H1 (cell line): ENCODE results near the gene OOEP. TPM values are rescaled to one million over a fixed set of nuclear protein-coding genes. Genes with fewer than 3 reads are reported as not detected.
"Not testable (repeated sequence)": the region's sequence is repeated elsewhere in the genome, so short reads cannot be mapped to it uniquely, and the experiment has no call there.

Source experiments
- CTCF ChIA-PET: fragments of 300-600 bp; sonication (Branson Sonifier 250); formaldehyde crosslinking; loops from one replicate; lab custom pipeline; 2021; ENCODE audit not compliant: partially characterized antibody; lab: Charles Lee
- POLR2A ChIA-PET: fragments of 300-600 bp; sonication (Branson Sonifier 250); formaldehyde crosslinking; loops from one replicate; lab custom pipeline; 2021; ENCODE audit warnings: inconsistent platforms; ENCODE audit not compliant: partially characterized antibody; lab: Charles Lee
- DNase-seq, 2 experiments: peaks; one replicate each; pipeline versions ENCODE4 v3.0.0 to v3.0.0-alpha.2; 2010 to 2022; ENCODE audit warnings: low spot score in 2 of 2, low read depth in 1 of 2, mixed read lengths in 1 of 2
- FAIRE-seq: peaks from 2 replicates; lab custom pipeline; 2011; peaks lifted over from hg19 to GRCh38; lab: Jason Lieb, UNC
- H2AFZ ChIP-seq: 2 replicates; pipeline ENCODE4 v1.8.1; 2012; ENCODE audit warnings: low read length, inconsistent platforms
- H2AK5ac ChIP-seq: 2 replicates; pipeline ENCODE4 v1.6.1; 2013; ENCODE audit warnings: low read depth, low read length
- H2BK120ac ChIP-seq: replicated peaks from 2 replicates; pipeline ENCODE3; 2013; ENCODE audit warnings: low read depth, low read length, inconsistent platforms
- H2BK12ac ChIP-seq: 2 replicates; pipeline ENCODE4 v1.6.1; 2013; ENCODE audit warnings: low read depth, low read length
- H2BK15ac ChIP-seq: 2 replicates; pipeline ENCODE4 v1.6.1; 2013; ENCODE audit warnings: low read length
- H2BK20ac ChIP-seq: 2 replicates; pipeline ENCODE4 v1.6.1; 2013; ENCODE audit warnings: low read length
- H2BK5ac ChIP-seq: 2 replicates; pipeline ENCODE4 v1.6.1; 2013; ENCODE audit warnings: low read depth, low read length
- H3K14ac ChIP-seq: 2 replicates; pipeline ENCODE4 v1.6.1; 2013; ENCODE audit warnings: inconsistent platforms; ENCODE audit not compliant: insufficient read length
- H3K18ac ChIP-seq: 2 replicates; pipeline ENCODE4 v1.6.1; 2013; ENCODE audit warnings: low read length; ENCODE audit errors: extremely low read depth
- H3K23ac ChIP-seq: 2 replicates; pipeline ENCODE4 v1.6.1; 2013; ENCODE audit warnings: inconsistent platforms; ENCODE audit not compliant: insufficient read length
- H3K23me2 ChIP-seq: 2 replicates; pipeline ENCODE4 v1.6.1; 2013; ENCODE audit warnings: low read depth, low read length
- H3K27ac ChIP-seq: 2 replicates; pipeline ENCODE4 v1.6.1; 2011; ENCODE audit warnings: low read depth, low read length, inconsistent platforms
- H3K27me3 ChIP-seq, 4 experiments: replicated peaks in 1 of 4; 1 replicate in 1 of 4; 2 replicates in 3 of 4; pipeline versions ENCODE4 v1.6.1 to v1.8.1; 2011 to 2013; ENCODE audit warnings: low read length in 3 of 4, mild to moderate bottlenecking in 3 of 4, inconsistent platforms in 2 of 4, mixed read lengths in 2 of 4, moderate library complexity in 1 of 4; ENCODE audit not compliant: control insufficient read depth in 3 of 4, insufficient read depth in 3 of 4; ENCODE audit errors: extremely low read depth in 1 of 4
- H3K36me3 ChIP-seq, 4 experiments: 2 replicates each; pipeline versions ENCODE4 v1.6.1 to v1.8.1; 2011 to 2013; ENCODE audit warnings: mild to moderate bottlenecking in 4 of 4, low read length in 3 of 4, moderate library complexity in 2 of 4, control low read depth in 1 of 4, inconsistent platforms in 1 of 4; ENCODE audit not compliant: insufficient read depth in 4 of 4, control insufficient read depth in 2 of 4
- H3K4ac ChIP-seq: replicated peaks from 2 replicates; pipeline ENCODE3; 2013; ENCODE audit warnings: low read length, low read depth, mixed read lengths, inconsistent platforms; ENCODE audit not compliant: insufficient read length
- H3K4me1 ChIP-seq, 4 experiments: replicated peaks in 1 of 4; 1 replicate in 1 of 4; 2 replicates in 3 of 4; pipeline versions ENCODE4 v1.6.1 to v1.8.1; 2011 to 2013; ENCODE audit warnings: low read length in 3 of 4, inconsistent platforms in 2 of 4, mixed read lengths in 1 of 4; ENCODE audit not compliant: insufficient read depth in 4 of 4, control insufficient read depth in 3 of 4
- H3K4me2 ChIP-seq, 2 experiments: 2 replicates each; pipeline versions ENCODE4 v1.6.1 to v1.8.1; 2011 to 2013; ENCODE audit warnings: low read depth in 2 of 2, low read length in 2 of 2, control low read depth in 1 of 2, inconsistent platforms in 1 of 2, mild to moderate bottlenecking in 1 of 2; ENCODE audit not compliant: insufficient read depth in 1 of 2
- H3K4me3 ChIP-seq, 4 experiments: fragments of 200-600, 300-600 bp in 1 of 4; sonication (generic), shearing (Covaris generic), sonication (Bioruptor Twin) in 1 of 4; 2 replicates each; pipeline versions ENCODE4 v1.5.1 to v1.8.1; 2011 to 2016; ENCODE audit warnings: low read length in 4 of 4, low read depth in 3 of 4, control low read depth in 2 of 4, inconsistent platforms in 2 of 4, mild to moderate bottlenecking in 2 of 4, mixed read lengths in 1 of 4, moderate library complexity in 1 of 4; ENCODE audit not compliant: insufficient read depth in 2 of 4; ENCODE audit errors: extremely low read depth in 1 of 4
- H3K56ac ChIP-seq: replicated peaks from 2 replicates; pipeline ENCODE3; 2013; ENCODE audit warnings: low read depth, mild to moderate bottlenecking, mixed read lengths, low read length, inconsistent platforms; ENCODE audit not compliant: insufficient read length
- H3K79me1 ChIP-seq: 2 replicates; pipeline ENCODE4 v1.6.1; 2013; ENCODE audit warnings: low read depth, low read length, control low read depth
- H3K79me2 ChIP-seq, 2 experiments: 2 replicates each; pipeline versions ENCODE4 v1.6.1 to v1.8.1; 2012 to 2013; ENCODE audit warnings: low read length in 2 of 2, mild to moderate bottlenecking in 2 of 2, inconsistent platforms in 1 of 2; ENCODE audit not compliant: insufficient read depth in 2 of 2, control insufficient read depth in 1 of 2
- H3K9ac ChIP-seq, 4 experiments: replicated peaks in 1 of 4; 1 replicate in 1 of 4; 2 replicates in 3 of 4; pipeline versions ENCODE4 v1.6.1 to v1.8.1; 2011 to 2013; ENCODE audit warnings: low read depth in 3 of 4, low read length in 3 of 4, control low read depth in 2 of 4, mild to moderate bottlenecking in 2 of 4, moderate library complexity in 2 of 4, inconsistent platforms in 1 of 4; ENCODE audit errors: extremely low read depth in 1 of 4
- H3K9me3 ChIP-seq, 2 experiments: 2 replicates each; pipeline versions ENCODE4 v1.6.1 to v1.8.1; 2012 to 2013; ENCODE audit warnings: mild to moderate bottlenecking in 2 of 2, moderate library complexity in 2 of 2, control low read depth in 1 of 2, inconsistent platforms in 1 of 2, low read depth in 1 of 2, low read length in 1 of 2, mixed read lengths in 1 of 2; ENCODE audit not compliant: insufficient read depth in 2 of 2
- H4K20me1 ChIP-seq, 2 experiments: replicated peaks in 1 of 2; 2 replicates each; pipeline versions ENCODE3 to v1.8.1; 2011 to 2013; ENCODE audit warnings: inconsistent platforms in 2 of 2, low read length in 2 of 2, mild to moderate bottlenecking in 1 of 2; ENCODE audit not compliant: insufficient read depth in 2 of 2, control insufficient read depth in 1 of 2
- H4K5ac ChIP-seq: 2 replicates; pipeline ENCODE4 v1.6.1; 2013; ENCODE audit warnings: low read length, low read depth, mixed read lengths, inconsistent platforms; ENCODE audit not compliant: insufficient read length
- H4K8ac ChIP-seq: 2 replicates; pipeline ENCODE4 v1.8.0; 2013; ENCODE audit warnings: mild to moderate bottlenecking, moderate library complexity, low read length, inconsistent platforms; ENCODE audit not compliant: insufficient read depth; ENCODE audit errors: extremely low read depth
- H4K91ac ChIP-seq: replicated peaks from 2 replicates; pipeline ENCODE3; 2013; ENCODE audit warnings: low read length, mixed read lengths, inconsistent platforms; ENCODE audit not compliant: insufficient read length
- WGBS, 2 experiments: shearing (Covaris generic) in 1 of 2; methylation state at CpG; one replicate each; pipeline versions ENCODE4 v1.1.6 to v1.1.7; 2013 to 2015; ENCODE audit warnings: low lambda C conversion rate in 2 of 2, mixed read lengths in 2 of 2, inconsistent platforms in 1 of 2, low coverage in 1 of 2, missing lambda C conversion rate in 1 of 2; ENCODE audit not compliant: insufficient replicate concordance in 2 of 2, insufficient coverage in 1 of 2, insufficient read length in 1 of 2; ENCODE audit errors: extremely low coverage in 1 of 2, missing lambda C conversion rate in 1 of 2; 5-methylcytosine and 5-hydroxymethylcytosine counted together
- polyA plus RNA-seq, 7 experiments: library from polyadenylated mRNA; depleted of rRNA in 3 of 7; stranded (reverse) in 5 of 7; unstranded in 2 of 7; fragments of >200 nt in 5 of 7; fragments of 200-250 nt in 2 of 7; gene quantifications; 1 replicate in 5 of 7; 2 replicates in 1 of 7; 4 replicates in 1 of 7; pipeline versions ENCODE4 v1.2.1 to v1.2.3, GENCODE V29; 2011 to 2013; ENCODE audit warnings: missing spikeins in 2 of 7, mixed read lengths in 2 of 7
- total RNA-seq: library from RNA; stranded (reverse); fragmentation: NEBNext Ultra II Directional; extraction: Animal tissue kit (Norgen Biotek cat#: 25700); gene quantifications from 2 replicates; pipeline ENCODE4 v1.2.1, GENCODE V29; 2021

OOEP gene
- total and polyA plus RNA-seq, 2 of the 8 experiments (the other 6 are each of a cell fraction or from before 2014, with no cell fraction given): 0.20 to 0.41 TPM

GRCh38 chr6:73392188-73392587 is 22.5 kb upstream of the OOEP start:
- H3K79me1 ChIP-seq, H3K56ac ChIP-seq, H4K20me1 ChIP-seq, H3K27ac ChIP-seq, H3K27me3 ChIP-seq, H2BK5ac ChIP-seq, H2AFZ ChIP-seq, H3K9ac ChIP-seq, H3K4me3 ChIP-seq, H3K4me1 ChIP-seq, H3K4me2 ChIP-seq, H3K18ac ChIP-seq, H2BK12ac ChIP-seq, H4K8ac ChIP-seq, H2AK5ac ChIP-seq, H2BK20ac ChIP-seq, H2BK15ac ChIP-seq, H3K79me2 ChIP-seq, H3K23ac ChIP-seq, H4K91ac ChIP-seq, H3K23me2 ChIP-seq, H4K5ac ChIP-seq, H3K14ac ChIP-seq, H3K36me3 ChIP-seq, H2BK120ac ChIP-seq, H3K4ac ChIP-seq, FAIRE-seq, H3K9me3 ChIP-seq: not testable (repeated sequence)
- 88% methylated on average over 3 of the region's 4 CpGs; no CpG with 5 or more reads in 1 of the 2 experiments for WGBS, 2 experiments
- ChIA-PET POLR2A (interaction anchor here (0.6 kb wide), 1 partner anchor 57 kb away, joined by 4 read pairs; no protein-coding TSS in a partner anchor), CTCF (interaction anchor here (0.8 kb wide), 1 partner anchor 107 kb away, joined by 3 read pairs; no protein-coding TSS in a partner anchor)
- peak in 1 of 2 experiments; percentile 11 for DNase-seq
